ENCODE results near the gene ITCH.
A peak's percentile ranks its signal among the peaks of the same experiment; 100 is the strongest.
"Not testable (repeated sequence)": the region's sequence is repeated elsewhere in the genome, so short reads cannot be mapped to it uniquely, and the experiment has no call there.

Gene ITCH

DNA sequence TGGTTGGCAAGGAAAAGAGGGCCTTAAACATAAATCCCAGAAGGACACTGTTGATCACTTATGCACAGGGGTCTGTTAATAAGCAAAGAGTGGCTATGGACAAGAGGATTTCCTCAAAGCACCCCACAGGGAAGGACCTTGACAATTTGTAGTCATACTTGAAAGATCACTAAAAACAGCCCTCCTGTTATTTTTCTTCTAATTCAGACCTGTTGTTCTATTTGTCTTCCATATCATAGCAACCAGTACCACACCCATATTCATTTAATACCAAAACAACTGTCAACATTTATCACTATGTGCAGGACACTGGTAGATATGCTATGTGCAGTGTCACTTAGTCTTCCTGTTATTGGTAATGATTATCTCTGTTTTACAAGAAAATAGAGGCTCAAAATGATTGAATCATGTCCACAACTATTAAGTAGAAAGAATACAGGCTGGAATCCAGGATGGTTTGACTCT, 149.9 kb downstream of the ITCH start:
- CTCF ChIA-PET: interaction anchor here (1.8 kb wide), 1 partner anchor 200 kb away, joined by 9 read pairs; no protein-coding TSS in a partner anchor
- peak overlapping the region; percentile 51; the same call in 1 of the 2 replicates for H3K27ac ChIP-seq
- DNase-seq (ENCODE audit: low spot score): peak; percentile 35
- POLR2A ChIA-PET (ENCODE audit: low non-redundant PET): no interaction called here
- TF ChIP-seq, protein P1, sequence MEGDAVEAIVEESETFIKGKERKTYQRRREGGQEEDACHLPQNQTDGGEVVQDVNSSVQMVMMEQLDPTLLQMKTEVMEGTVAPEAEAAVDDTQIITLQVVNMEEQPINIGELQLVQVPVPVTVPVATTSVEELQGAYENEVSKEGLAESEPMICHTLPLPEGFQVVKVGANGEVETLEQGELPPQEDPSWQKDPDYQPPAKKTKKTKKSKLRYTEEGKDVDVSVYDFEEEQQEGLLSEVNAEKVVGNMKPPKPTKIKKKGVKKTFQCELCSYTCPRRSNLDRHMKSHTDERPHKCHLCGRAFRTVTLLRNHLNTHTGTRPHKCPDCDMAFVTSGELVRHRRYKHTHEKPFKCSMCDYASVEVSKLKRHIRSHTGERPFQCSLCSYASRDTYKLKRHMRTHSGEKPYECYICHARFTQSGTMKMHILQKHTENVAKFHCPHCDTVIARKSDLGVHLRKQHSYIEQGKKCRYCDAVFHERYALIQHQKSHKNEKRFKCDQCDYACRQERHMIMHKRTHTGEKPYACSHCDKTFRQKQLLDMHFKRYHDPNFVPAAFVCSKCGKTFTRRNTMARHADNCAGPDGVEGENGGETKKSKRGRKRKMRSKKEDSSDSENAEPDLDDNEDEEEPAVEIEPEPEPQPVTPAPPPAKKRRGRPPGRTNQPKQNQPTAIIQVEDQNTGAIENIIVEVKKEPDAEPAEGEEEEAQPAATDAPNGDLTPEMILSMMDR (conservative IDR thresholded peaks at IDR 0.05; ENCODE audit: low read depth): no peak

DNA sequence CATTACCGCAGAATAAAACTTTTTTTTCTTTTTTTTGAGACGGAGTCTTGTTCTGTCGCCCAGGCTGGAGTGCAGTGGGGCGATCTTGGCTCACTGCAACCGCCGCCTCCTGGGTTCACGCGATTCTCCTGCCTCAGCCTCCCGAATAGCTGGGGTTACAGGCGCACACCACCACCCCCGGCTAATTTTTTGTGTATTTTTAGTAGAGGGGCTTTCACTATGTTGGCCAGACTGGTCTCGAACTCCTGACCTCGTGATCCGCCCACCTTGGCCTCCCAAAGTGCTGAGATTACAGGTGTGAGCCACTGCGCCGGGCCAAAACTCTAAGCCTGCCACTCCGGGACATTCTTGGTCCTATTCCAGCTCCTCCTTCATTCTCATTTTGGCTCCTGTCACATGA, 151.0 kb downstream of the ITCH start:
- ChIA-PET CTCF (interaction anchor here (0.7 to 1.7 kb wide), 3 partner anchors 8 to 202 kb away, joined by 4 to 7 read pairs (median 5); no protein-coding TSS in a partner anchor), POLR2A (ENCODE audit: low non-redundant PET) (interaction anchor here (0.6 kb wide), 1 partner anchor 201 kb away, joined by 10 read pairs; no protein-coding TSS in a partner anchor)
- DNase-seq (ENCODE audit: low spot score): not testable (repeated sequence)
- peak overlapping the region; percentile 51 for H3K27ac ChIP-seq

DNA sequence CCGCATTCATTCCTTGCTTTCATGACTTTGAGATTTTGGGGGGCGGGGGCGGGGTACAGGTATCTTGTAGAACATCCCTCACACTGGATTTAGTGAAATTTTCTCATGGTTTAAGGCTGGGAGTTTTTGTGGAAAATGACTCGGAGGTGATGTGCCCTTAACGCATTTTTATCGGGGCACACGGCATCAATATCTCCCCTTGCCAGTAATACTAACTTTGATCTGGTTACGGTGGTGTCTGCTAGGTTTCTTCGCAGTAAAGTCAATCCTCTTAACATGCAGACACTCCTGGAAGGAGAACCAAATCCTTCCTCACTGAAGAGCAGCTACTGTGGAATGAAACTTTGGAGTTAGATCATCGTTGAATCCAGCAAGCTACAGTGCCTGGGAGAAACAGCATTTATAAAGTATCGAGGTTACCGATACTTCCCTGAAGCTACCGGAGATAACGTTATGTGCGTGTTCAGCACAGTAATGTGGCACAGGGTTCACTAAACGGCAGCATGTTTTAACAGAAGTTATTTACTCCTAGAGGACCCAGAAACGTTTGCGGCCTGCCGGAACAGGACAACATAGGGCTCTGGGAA, 151.9 kb downstream of the ITCH start:
- no peak for DNase-seq (ENCODE audit: low spot score)
- ChIA-PET CTCF (interaction anchor here (0.5 to 2.3 kb wide), 5 partner anchors 29 to 202 kb away, joined by 3 to 28 read pairs (median 4); no protein-coding TSS in a partner anchor), POLR2A (ENCODE audit: low non-redundant PET) (interaction anchor here (0.9 kb wide), 1 partner anchor 202 kb away, joined by 3 read pairs; no protein-coding TSS in a partner anchor)
- H3K27ac ChIP-seq: peak overlapping the region; percentile 99
- TF ChIP-seq, protein P1 (conservative IDR thresholded peaks at IDR 0.05; ENCODE audit: low read depth): no peak

DNA sequence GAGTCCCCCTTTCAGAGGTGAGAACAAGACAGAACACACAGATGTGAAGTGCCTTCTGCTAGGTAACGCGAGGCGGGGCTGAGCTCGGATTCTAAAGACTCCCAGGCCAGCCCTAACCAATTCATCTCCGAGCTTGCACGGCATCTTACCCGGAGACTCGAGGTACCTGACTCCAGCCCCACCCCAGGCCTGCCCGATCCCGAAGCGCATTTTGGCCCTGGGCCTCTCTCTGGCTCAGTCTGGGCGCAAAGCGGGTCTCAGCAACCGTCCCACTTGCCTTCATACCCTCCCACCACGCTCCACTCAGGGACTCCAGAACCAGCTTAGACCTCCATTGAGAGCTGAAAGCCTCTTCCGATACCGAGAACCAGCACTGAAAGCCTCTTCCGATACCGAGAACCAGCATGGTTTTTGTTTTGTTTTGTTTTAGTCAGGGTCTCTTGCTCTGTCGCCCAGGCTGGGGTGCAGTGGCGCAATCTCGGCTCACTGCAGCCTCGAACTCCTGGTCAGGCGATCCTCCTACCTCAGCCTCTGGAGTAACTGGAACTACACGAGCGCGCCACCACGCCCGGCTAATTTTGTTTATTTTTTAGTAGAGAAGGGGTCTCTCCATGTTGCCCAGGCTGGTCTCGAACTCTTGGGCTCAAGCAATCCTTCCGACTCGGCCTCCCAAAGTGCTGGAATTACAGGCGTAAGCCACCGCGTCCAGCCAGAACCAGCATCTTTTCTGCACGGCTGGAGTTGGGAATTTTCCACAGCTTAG, 152.6 kb downstream of the ITCH start:
- peak; percentile 92 for DNase-seq (ENCODE audit: low spot score)
- peak overlapping the region; percentile 99 for H3K27ac ChIP-seq
- ChIA-PET POLR2A (ENCODE audit: low non-redundant PET) (interaction anchor here (0.8 to 1.3 kb wide), 3 partner anchors 10 to 202 kb away, joined by 3 to 6 read pairs (median 6); partner anchors contain the start of gene MAP1LC3A), CTCF (interaction anchor here (0.6 to 2.3 kb wide), 4 partner anchors 47 to 325 kb away, joined by 3 to 28 read pairs (median 4); no protein-coding TSS in a partner anchor)
- TF ChIP-seq, protein P1 (conservative IDR thresholded peaks at IDR 0.05; ENCODE audit: low read depth): no peak

DNA sequence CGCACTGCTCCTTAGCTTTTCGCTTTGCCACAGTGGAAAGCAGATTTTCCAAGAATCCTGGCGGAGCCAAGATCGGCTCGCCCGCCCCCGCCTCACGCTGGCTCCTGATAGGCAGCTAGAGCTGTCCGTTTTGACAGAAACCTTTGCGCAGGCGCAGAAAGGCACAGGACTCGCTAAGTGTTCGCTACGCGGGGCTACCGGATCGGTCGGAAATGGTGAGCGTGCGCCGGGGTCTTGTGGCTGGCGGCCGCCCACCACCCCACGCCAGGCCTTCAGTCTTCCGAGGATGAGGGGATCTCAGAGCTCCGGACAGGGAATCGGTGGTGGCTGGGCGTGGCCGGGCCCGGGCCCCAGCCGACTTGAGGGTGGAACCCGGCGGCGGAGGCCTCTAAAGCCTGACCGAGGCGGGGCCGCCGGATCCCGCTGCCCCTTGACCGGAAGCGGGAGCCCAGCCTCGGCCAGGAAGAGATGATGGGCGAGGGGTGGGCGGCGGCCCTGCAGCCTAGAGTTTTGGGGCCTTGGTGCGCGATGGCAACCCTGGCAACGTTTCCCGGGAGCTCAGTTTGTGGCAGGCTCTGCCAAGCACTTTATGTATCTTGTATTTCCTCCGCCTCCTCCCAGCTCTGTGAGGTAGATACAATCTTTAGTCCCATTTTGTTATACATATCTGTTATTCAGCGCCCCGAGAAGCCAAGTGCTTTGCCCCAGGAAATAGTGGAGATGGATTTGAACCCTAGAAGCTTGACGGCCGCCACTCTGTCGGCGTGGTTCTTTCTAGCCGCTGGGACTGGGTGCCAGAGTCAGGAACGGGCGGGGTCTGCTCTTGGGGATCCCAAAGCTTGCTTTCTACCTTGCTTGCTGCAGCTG, 153.4 kb downstream of the ITCH start, which contains the start of gene DYNLRB1:
TSS of gene DYNLRB1 (plus strand) at position 176 of the 867 bp plus-strand sequence. CDS start at position 213, 37 bp downstream.
- DNase-seq (ENCODE audit: low spot score): peak; percentile 98
- ChIA-PET CTCF (interaction anchor here (0.5 to 2.3 kb wide), 7 partner anchors 165 to 791 kb away, joined by 3 to 28 read pairs (median 4); no protein-coding TSS in a partner anchor), POLR2A (ENCODE audit: low non-redundant PET) (interaction anchor here (0.6 to 1.3 kb wide), 5 partner anchors 9 to 178 kb away, joined by 3 to 6 read pairs (median 5); partner anchors contain the start of gene MAP1LC3A)
- H3K27ac ChIP-seq: peak within 1 kb of the TSS; percentile 99
- TF ChIP-seq, protein P1 (conservative IDR thresholded peaks at IDR 0.05; ENCODE audit: low read depth): no peak

DNA sequence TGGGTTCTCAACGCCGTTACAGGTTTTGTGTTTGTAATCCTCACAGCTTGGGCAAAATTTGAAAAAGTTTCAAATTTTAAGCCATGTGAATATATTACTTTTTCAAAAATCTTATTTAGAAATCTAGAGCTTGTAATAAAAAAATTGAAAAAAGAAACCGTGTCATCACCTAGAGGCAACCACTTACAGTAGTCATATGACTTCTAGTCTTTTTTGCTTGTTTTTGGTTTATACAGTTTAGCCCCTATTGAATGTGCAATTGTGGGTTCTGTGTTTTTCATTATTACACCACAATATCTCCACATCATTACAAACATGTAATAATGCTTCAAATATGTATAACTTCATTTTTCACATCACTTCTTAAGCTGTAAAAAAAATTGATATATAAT, 154.0 kb downstream of the ITCH start:
- TF ChIP-seq, protein P1 (conservative IDR thresholded peaks at IDR 0.05; ENCODE audit: low read depth): no peak
- peak overlapping the region; percentile 99 for H3K27ac ChIP-seq
- no peak for DNase-seq (ENCODE audit: low spot score)
- ChIA-PET POLR2A (ENCODE audit: low non-redundant PET) (interaction anchor here (0.6 to 1.3 kb wide), 3 partner anchors 44 to 177 kb away, joined by 3 to 5 read pairs (median 3); no protein-coding TSS in a partner anchor), CTCF (interaction anchor here (0.7 to 2.3 kb wide), 6 partner anchors 164 to 326 kb away, joined by 3 to 28 read pairs (median 4); no protein-coding TSS in a partner anchor)

DNA sequence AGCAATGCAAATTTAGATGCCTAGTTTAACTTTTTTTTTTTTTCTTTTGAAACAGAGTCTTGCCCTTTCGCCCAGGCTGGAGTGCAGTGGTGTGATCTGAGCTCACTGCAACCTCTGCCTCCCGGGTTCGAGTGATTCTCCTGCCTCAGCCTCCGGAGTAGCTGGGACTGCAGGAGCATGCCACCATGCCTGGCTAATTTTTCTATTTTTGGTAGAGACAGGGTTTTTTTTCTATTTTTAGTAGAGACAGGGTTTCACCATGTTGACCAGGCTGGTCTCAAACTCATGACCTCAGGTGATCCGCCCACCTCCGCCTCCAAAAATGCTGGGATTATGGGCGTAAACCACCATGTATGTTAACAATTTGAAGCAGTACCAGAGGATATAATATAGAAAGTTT, 155.8 kb downstream of the ITCH start:
- H3K27ac ChIP-seq; POLR2A ChIA-PET (ENCODE audit: low non-redundant PET); DNase-seq (ENCODE audit: low spot score): not testable (repeated sequence)
- CTCF ChIA-PET: interaction anchor here (0.5 to 0.9 kb wide), 3 partner anchors 206 to 1019 kb away, joined by 4 read pairs; no protein-coding TSS in a partner anchor

DNA sequence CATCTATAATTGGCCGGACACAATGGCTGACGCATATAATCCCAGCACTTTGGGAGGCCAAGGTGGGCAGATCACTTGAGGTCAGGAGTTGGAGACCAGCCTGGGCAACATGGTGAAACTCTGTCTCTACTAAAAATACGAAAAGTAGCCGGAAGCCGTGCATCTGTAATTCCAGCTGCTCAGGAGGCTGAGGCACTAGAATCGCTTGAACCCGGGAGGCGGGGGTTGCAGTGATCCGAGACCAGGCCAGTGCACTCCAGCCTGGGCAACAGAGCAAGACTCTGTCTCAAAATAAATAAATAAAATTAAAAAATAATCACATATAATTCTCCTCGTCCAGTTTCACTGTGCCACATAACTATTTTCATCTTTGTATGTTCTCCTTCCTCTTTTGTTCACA, 156.8 kb downstream of the ITCH start:
- CTCF ChIA-PET: interaction anchor here (1.4 kb wide), 1 partner anchor 207 kb away, joined by 7 read pairs; no protein-coding TSS in a partner anchor
- DNase-seq (ENCODE audit: low spot score); POLR2A ChIA-PET (ENCODE audit: low non-redundant PET); H3K27ac ChIP-seq: not testable (repeated sequence)

Data from RWPE1 (cell line).